ENCODE results near the gene AGBL5.

GRCh38 chr2:27089111-27089954 lies 37.9 kb downstream of the AGBL5 start:
- TF ChIP-seq CTCF (IDR thresholded peaks at IDR 0.05; ENCODE audit: insufficient read depth, low read length), result no peak
- TF ChIP-seq POLR2AphosphoS5 (IDR thresholded peaks at IDR 0.05; ENCODE audit: low read depth), result no peak
- no peak for TF ChIP-seq GABPA (IDR thresholded peaks at IDR 0.05; ENCODE audit: low read depth)

Data from HL-60 (cell line).